B cell (primary cell): ENCODE results near the gene PCSK7.

Source experiments
- EZH2 ChIP-seq: IDR thresholded peaks from 2 replicates; pipeline ENCODE4 v1.6.1; 2012; ENCODE audit warnings: borderline replicate concordance, low read depth, mild to moderate bottlenecking, moderate library complexity, low read length; ENCODE audit not compliant: insufficient read depth, poor library complexity, severe bottlenecking
- TF ChIP-seq, protein P1 (sequence below): fragments of 200-600 bp; IDR thresholded peaks from one replicate; pipeline ENCODE4 v1.8.0; 2022; ENCODE audit warnings: antibody characterized with exemption, mild to moderate bottlenecking

DNA sequence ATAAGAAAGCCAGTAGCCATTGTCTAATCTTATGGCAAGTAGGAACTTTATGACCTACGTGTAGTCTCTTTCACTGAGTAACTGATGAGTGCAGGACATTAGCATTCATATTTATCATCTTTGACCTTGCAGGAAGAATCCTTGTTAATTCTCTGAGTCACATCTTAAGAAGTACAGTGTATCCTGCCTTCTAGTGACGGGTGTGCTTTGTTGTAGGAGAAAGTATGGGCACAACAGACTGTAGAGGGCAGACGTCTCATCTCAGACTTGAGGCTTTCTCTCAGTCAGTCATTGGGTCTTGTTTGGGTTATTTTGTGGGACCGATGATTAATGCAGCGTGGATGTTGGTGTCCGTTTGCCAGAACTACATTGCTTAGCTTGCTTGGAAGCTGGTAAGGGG, 7.4 kb upstream of the PCSK7 start:
- TF ChIP-seq, protein P1, sequence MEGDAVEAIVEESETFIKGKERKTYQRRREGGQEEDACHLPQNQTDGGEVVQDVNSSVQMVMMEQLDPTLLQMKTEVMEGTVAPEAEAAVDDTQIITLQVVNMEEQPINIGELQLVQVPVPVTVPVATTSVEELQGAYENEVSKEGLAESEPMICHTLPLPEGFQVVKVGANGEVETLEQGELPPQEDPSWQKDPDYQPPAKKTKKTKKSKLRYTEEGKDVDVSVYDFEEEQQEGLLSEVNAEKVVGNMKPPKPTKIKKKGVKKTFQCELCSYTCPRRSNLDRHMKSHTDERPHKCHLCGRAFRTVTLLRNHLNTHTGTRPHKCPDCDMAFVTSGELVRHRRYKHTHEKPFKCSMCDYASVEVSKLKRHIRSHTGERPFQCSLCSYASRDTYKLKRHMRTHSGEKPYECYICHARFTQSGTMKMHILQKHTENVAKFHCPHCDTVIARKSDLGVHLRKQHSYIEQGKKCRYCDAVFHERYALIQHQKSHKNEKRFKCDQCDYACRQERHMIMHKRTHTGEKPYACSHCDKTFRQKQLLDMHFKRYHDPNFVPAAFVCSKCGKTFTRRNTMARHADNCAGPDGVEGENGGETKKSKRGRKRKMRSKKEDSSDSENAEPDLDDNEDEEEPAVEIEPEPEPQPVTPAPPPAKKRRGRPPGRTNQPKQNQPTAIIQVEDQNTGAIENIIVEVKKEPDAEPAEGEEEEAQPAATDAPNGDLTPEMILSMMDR = no peak
- TF ChIP-seq EZH2 = no peak
